Chondrocyte (in vitro differentiated cells): ENCODE data around the gene F5. TPM values are rescaled to one million over a fixed set of nuclear protein-coding genes. Genes with fewer than 3 reads are reported as not detected.

ENCODE experiments used
- DNase-seq: peaks from one replicate; pipeline ENCODE4 v3.0.0; 2021; ENCODE audit warnings: mixed read lengths, low spot score
- H3K27ac Mint-ChIP-seq: one replicate; pipeline ENCODE4 v1.8.0; 2021; ENCODE audit warnings: mild to moderate bottlenecking, moderate library complexity, mixed read lengths; ENCODE audit not compliant: unreplicated experiment
- H3K27me3 Mint-ChIP-seq: 2 replicates; pipeline ENCODE4 v1.8.0; 2021; ENCODE audit warnings: low read depth, mixed read lengths
- H3K36me3 Mint-ChIP-seq: 2 replicates; pipeline ENCODE4 v1.8.0; 2021; ENCODE audit warnings: low read depth, mixed read lengths
- H3K4me1 Mint-ChIP-seq: 2 replicates; pipeline ENCODE4 v1.8.0; 2021; ENCODE audit warnings: low read depth, mild to moderate bottlenecking, mixed read lengths
- H3K4me3 Mint-ChIP-seq: one replicate; pipeline ENCODE4 v1.8.0; 2021; ENCODE audit warnings: mild to moderate bottlenecking, moderate library complexity, mixed read lengths; ENCODE audit not compliant: unreplicated experiment
- H3K9me3 Mint-ChIP-seq: 2 replicates; pipeline ENCODE4 v1.8.0; 2021; ENCODE audit warnings: low read depth, mixed read lengths
- total RNA-seq: library from RNA; stranded (reverse); gene quantifications from 3 replicates; pipeline ENCODE4 v1.2.1, GENCODE V29; 2021
- TF ChIP-seq, protein P1 (sequence below): fragments of 200-600 bp; sonication (generic); IDR thresholded peaks from 2 replicates; pipeline ENCODE4 v1.5.0; 2021; ENCODE audit warnings: antibody characterized with exemption, mild to moderate bottlenecking, moderate library complexity

The F5 gene
- total RNA-seq, 1 donor from 2014 or later, result not detected

GRCh38 chr1:169495916-169496315, 90.4 kb downstream of the F5 start:
- no peak for DNase-seq
- no peak overlapping the region for H3K4me3 Mint-ChIP-seq
- TF ChIP-seq, protein P1, sequence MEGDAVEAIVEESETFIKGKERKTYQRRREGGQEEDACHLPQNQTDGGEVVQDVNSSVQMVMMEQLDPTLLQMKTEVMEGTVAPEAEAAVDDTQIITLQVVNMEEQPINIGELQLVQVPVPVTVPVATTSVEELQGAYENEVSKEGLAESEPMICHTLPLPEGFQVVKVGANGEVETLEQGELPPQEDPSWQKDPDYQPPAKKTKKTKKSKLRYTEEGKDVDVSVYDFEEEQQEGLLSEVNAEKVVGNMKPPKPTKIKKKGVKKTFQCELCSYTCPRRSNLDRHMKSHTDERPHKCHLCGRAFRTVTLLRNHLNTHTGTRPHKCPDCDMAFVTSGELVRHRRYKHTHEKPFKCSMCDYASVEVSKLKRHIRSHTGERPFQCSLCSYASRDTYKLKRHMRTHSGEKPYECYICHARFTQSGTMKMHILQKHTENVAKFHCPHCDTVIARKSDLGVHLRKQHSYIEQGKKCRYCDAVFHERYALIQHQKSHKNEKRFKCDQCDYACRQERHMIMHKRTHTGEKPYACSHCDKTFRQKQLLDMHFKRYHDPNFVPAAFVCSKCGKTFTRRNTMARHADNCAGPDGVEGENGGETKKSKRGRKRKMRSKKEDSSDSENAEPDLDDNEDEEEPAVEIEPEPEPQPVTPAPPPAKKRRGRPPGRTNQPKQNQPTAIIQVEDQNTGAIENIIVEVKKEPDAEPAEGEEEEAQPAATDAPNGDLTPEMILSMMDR, result no peak
- no peaks in the 10 kb centered on the region for H3K9me3 Mint-ChIP-seq
- no peak overlapping the region for H3K27ac Mint-ChIP-seq
- no peaks in the 10 kb centered on the region for H3K4me1 Mint-ChIP-seq
- no peaks in the 10 kb centered on the region for H3K36me3 Mint-ChIP-seq
- peaks cover 20% of the 10 kb centered on the region for H3K27me3 Mint-ChIP-seq

- no peak overlapping the region for H3K27ac Mint-ChIP-seq
- H3K9me3 Mint-ChIP-seq, result no peaks in the 10 kb centered on the region
- H3K4me3 Mint-ChIP-seq, result no peak overlapping the region
- no peaks in the 10 kb centered on the region for H3K4me1 Mint-ChIP-seq
- TF ChIP-seq, protein P1, result no peak
- H3K27me3 Mint-ChIP-seq, result peaks cover 14% of the 10 kb centered on the region
- DNase-seq, result no peak
- no peaks in the 10 kb centered on the region for H3K36me3 Mint-ChIP-seq
Measured at GRCh38 chr1:169495046-169495775, 91.1 kb downstream of the F5 start.

DNA sequence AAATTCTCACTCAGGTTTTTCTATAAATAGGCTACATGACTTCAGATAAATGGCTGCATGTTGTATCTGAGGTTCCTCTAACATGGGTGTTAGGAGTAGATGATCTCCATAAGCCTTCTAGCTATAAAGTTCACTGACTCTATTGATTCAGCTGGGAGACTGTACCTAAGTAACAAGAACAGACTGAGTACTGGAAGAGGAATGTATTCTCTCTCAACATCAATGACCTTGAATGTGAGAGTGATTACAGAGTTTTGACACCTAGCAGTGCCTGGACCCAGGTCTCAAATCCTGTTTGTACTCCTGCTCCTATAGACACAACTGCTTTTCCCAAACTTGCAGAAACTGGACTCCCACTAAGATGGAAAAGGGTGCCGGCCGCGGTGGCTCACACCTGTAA, 91.9 kb downstream of the F5 start:
- no peaks in the 10 kb centered on the region for H3K4me1 Mint-ChIP-seq
- no peak overlapping the region for H3K4me3 Mint-ChIP-seq
- TF ChIP-seq, protein P1, result no peak
- H3K9me3 Mint-ChIP-seq, result no peaks in the 10 kb centered on the region
- H3K36me3 Mint-ChIP-seq, result no peaks in the 10 kb centered on the region
- no peak for DNase-seq
- peaks cover 11% of the 10 kb centered on the region for H3K27me3 Mint-ChIP-seq
- H3K27ac Mint-ChIP-seq, result no peak overlapping the region

GRCh38 chr1:169493251-169493650, 93.0 kb downstream of the F5 start:
- peaks cover 8% of the 10 kb centered on the region for H3K27me3 Mint-ChIP-seq
- TF ChIP-seq, protein P1, result no peak
- H3K27ac Mint-ChIP-seq, result no peak overlapping the region
- no peaks in the 10 kb centered on the region for H3K4me1 Mint-ChIP-seq
- no peak overlapping the region for H3K4me3 Mint-ChIP-seq
- H3K36me3 Mint-ChIP-seq, result no peaks in the 10 kb centered on the region
- DNase-seq, result no peak
- no peaks in the 10 kb centered on the region for H3K9me3 Mint-ChIP-seq

DNA sequence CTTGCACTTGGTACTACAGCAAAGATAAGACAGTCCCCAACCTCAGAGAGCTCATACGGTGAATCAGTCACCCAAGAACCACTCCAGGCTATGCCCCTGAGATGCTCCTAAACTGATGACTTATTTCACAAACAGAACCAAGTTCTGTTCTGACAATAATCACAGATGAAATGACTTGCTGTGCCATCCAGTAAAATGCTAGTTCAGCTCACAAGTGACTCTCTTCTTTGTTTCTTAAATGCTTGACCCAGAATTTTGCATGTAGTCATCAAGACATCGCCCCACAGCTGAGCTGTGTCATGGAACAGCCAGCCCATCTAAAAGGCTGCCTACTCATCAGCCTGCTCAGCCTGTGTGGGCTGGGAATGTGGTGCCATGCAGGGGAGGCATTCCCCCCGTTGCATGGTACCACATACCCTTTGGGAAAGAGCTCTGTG, 94.4 kb downstream of the F5 start:
- Mint-ChIP-seq H3K4me1 (peaks cover 9% of the 10 kb centered on the region), H3K4me3 (no peak overlapping the region), H3K27ac (no peak overlapping the region), H3K9me3 (no peaks in the 10 kb centered on the region), H3K27me3 (peaks cover 6% of the 10 kb centered on the region), H3K36me3 (no peaks in the 10 kb centered on the region)
- no peak for DNase-seq
- TF ChIP-seq, protein P1, result no peak
